SH-SY5Y (cell line): Measurements from ENCODE around the gene LARGE1.

Source experiments
- GATA2 ChIP-seq: IDR thresholded peaks from 2 replicates; pipeline ENCODE4 v1.6.1; 2011; ENCODE audit warnings: mild to moderate bottlenecking, low read depth, low read length
- GATA3 ChIP-seq: IDR thresholded peaks from 2 replicates; pipeline ENCODE4 v1.6.1; 2011; ENCODE audit warnings: low read depth, mild to moderate bottlenecking, low read length, moderate library complexity

Gene LARGE1

GRCh38 chr22:33865248-33865647 is 55.0 kb downstream of the LARGE1 start:
- TF ChIP-seq GATA2 = no peak
- no peak for TF ChIP-seq GATA3

GRCh38 chr22:33864723-33865130 is 55.5 kb downstream of the LARGE1 start:
- TF ChIP-seq GATA2 = no peak
- TF ChIP-seq GATA3 = no peak

- TF ChIP-seq GATA2 = no peak
- no peak for TF ChIP-seq GATA3
These were observed 58.9 kb downstream of the LARGE1 start for GRCh38 chr22:33861216-33861875.

- TF ChIP-seq GATA2 (no peak), GATA3 (no peak)
These were observed 59.9 kb downstream of the LARGE1 start for GRCh38 chr22:33860386-33860785.

GRCh38 chr22:33859311-33859710 is 61.0 kb downstream of the LARGE1 start:
- TF ChIP-seq GATA3 (no peak), GATA2 (no peak)

- TF ChIP-seq GATA3 (no peak), GATA2 (no peak)
These were observed 65.6 kb downstream of the LARGE1 start for GRCh38 chr22:33854724-33855123.

GRCh38 chr22:33853200-33854097 is 66.8 kb downstream of the LARGE1 start:
- TF ChIP-seq GATA3 = no peak
- no peak for TF ChIP-seq GATA2

GRCh38 chr22:33851821-33852384 is 68.4 kb downstream of the LARGE1 start:
- no peak for TF ChIP-seq GATA3
- no peak for TF ChIP-seq GATA2

GRCh38 chr22:33851240-33851639 is 69.0 kb downstream of the LARGE1 start:
- TF ChIP-seq GATA2 (no peak), GATA3 (no peak)

GRCh38 chr22:33850724-33851123 is 69.6 kb downstream of the LARGE1 start:
- TF ChIP-seq GATA3 (no peak), GATA2 (no peak)

GRCh38 chr22:33850193-33850592 is 70.1 kb downstream of the LARGE1 start:
- TF ChIP-seq GATA2 = no peak

- TF ChIP-seq GATA3 = no peak
- TF ChIP-seq GATA2 = no peak
These were observed 72.0 kb downstream of the LARGE1 start for GRCh38 chr22:33848251-33848650.

- TF ChIP-seq GATA2 (no peak), GATA3 (no peak)
These were observed 76.0 kb downstream of the LARGE1 start for GRCh38 chr22:33844273-33844672.

GRCh38 chr22:33842421-33843094 is 77.7 kb downstream of the LARGE1 start:
- no peak for TF ChIP-seq GATA2
